OCI-LY3 (cell line): Measurements from ENCODE around the gene NOC4L.

Experiments used
- H2AFZ ChIP-seq: fragments of 200-600, 300-600 bp; shearing (Covaris generic); 2 replicates; pipeline ENCODE4 v1.6.0; 2014; ENCODE audit warnings: antibody characterized with exemption, low read depth, low read length
- H3K27ac ChIP-seq: fragments of 200-600, 300-600 bp; sonication (generic); 2 replicates; pipeline ENCODE4 v1.5.1; 2014; ENCODE audit warnings: mild to moderate bottlenecking, low read length, moderate library complexity, mixed read lengths
- H3K27me3 ChIP-seq: fragments of 200-600, 300-600 bp; sonication (generic); 2 replicates; pipeline ENCODE4 v1.6.1; 2014; ENCODE audit warnings: low read depth, low read length, mixed read lengths
- H3K36me3 ChIP-seq: fragments of 200-600, 300-600 bp; sonication (generic); replicated peaks from 2 replicates; pipeline ENCODE3; 2014; ENCODE audit warnings: low read depth, low read length, mixed read lengths
- H3K4me1 ChIP-seq: fragments of 300-600, 200-600 bp; sonication (generic); 2 replicates; pipeline ENCODE4 v1.6.1; 2014; ENCODE audit warnings: low read length, mixed read lengths
- H3K4me2 ChIP-seq: fragments of 200-600, 300-600 bp; sonication (generic); 2 replicates; pipeline ENCODE4 v1.6.1; 2014; ENCODE audit warnings: low read length, mixed read lengths
- H3K4me3 ChIP-seq: fragments of 300-600, 200-600 bp; sonication (generic); 2 replicates; pipeline ENCODE4 v1.5.1; 2014; ENCODE audit warnings: antibody characterized with exemption, mild to moderate bottlenecking, low read length, moderate library complexity
- H3K79me2 ChIP-seq: fragments of 300-600, 200-600 bp; shearing (Covaris generic); 2 replicates; pipeline ENCODE4 v1.6.1; 2014; ENCODE audit warnings: mild to moderate bottlenecking, low read length, mixed read lengths
- H3K9ac ChIP-seq: fragments of 300-600, 200-600 bp; shearing (Covaris generic); 2 replicates; pipeline ENCODE4 v1.6.0; 2014; ENCODE audit warnings: mild to moderate bottlenecking, low read length, moderate library complexity
- H3K9me3 ChIP-seq: fragments of 200-600, 300-600 bp; shearing (Covaris generic); 2 replicates; pipeline ENCODE4 v1.6.1; 2014; ENCODE audit warnings: low read length, mixed read lengths; ENCODE audit not compliant: insufficient read depth
- H4K20me1 ChIP-seq: fragments of 200-600, 300-600 bp; sonication (generic); 2 replicates; pipeline ENCODE4 v1.6.1; 2016; ENCODE audit warnings: low read length, mixed read lengths; ENCODE audit not compliant: insufficient read depth
- EZH2phosphoT487 ChIP-seq: fragments of 200-600 bp; shearing (Covaris generic); IDR thresholded peaks from 2 replicates; pipeline ENCODE4 v1.6.1; 2018; ENCODE audit warnings: antibody characterized with exemption, mixed run types, low read depth
- TF ChIP-seq, protein P1 (sequence below): fragments of 200-600, 300-600 bp; sonication (generic); IDR thresholded peaks from 2 replicates; pipeline ENCODE4 v1.5.1; 2014; ENCODE audit warnings: antibody characterized with exemption, low read length, low read depth

Gene NOC4L

DNA sequence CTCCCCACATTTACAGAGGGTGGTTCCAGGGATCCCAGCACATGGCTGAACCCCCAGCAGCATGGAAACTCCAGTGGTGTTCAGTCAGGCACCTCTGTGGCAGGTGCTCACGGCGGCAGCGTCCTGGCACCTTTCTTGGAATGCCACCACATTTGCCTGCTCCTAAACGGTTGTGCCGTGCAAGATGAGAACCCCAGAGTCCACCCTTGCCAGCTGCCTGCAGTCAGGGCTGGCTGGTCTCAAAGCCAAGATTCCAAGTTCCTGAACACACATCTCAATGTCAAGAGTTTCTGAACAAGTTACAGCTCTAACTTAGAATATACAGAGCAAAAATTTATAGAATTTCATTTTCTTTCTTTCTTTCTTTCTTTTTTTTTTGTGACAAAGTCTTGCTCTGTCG is 38.8 kb upstream of the NOC4L start:
- H3K27ac ChIP-seq: no peak overlapping the region
- TF ChIP-seq, protein P1, sequence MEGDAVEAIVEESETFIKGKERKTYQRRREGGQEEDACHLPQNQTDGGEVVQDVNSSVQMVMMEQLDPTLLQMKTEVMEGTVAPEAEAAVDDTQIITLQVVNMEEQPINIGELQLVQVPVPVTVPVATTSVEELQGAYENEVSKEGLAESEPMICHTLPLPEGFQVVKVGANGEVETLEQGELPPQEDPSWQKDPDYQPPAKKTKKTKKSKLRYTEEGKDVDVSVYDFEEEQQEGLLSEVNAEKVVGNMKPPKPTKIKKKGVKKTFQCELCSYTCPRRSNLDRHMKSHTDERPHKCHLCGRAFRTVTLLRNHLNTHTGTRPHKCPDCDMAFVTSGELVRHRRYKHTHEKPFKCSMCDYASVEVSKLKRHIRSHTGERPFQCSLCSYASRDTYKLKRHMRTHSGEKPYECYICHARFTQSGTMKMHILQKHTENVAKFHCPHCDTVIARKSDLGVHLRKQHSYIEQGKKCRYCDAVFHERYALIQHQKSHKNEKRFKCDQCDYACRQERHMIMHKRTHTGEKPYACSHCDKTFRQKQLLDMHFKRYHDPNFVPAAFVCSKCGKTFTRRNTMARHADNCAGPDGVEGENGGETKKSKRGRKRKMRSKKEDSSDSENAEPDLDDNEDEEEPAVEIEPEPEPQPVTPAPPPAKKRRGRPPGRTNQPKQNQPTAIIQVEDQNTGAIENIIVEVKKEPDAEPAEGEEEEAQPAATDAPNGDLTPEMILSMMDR: no peak
- TF ChIP-seq EZH2phosphoT487: no peak
- H3K27me3 ChIP-seq: no peaks in the 10 kb centered on the region
- H3K79me2 ChIP-seq: 0 out of 2 replicates have a peak, but pooled peaks cover 2% of the 10 kb centered on the region
- H3K36me3 ChIP-seq: peaks cover 14% of the 10 kb centered on the region
- no peak overlapping the region for H3K4me3 ChIP-seq
- no peak overlapping the region for H3K4me2 ChIP-seq
- no peak overlapping the region for H3K9ac ChIP-seq
- no peaks in the 10 kb centered on the region for H4K20me1 ChIP-seq
- no peaks in the 10 kb centered on the region for H3K9me3 ChIP-seq
- H3K4me1 ChIP-seq: no peaks in the 10 kb centered on the region
- H2AFZ ChIP-seq: no peak overlapping the region

DNA sequence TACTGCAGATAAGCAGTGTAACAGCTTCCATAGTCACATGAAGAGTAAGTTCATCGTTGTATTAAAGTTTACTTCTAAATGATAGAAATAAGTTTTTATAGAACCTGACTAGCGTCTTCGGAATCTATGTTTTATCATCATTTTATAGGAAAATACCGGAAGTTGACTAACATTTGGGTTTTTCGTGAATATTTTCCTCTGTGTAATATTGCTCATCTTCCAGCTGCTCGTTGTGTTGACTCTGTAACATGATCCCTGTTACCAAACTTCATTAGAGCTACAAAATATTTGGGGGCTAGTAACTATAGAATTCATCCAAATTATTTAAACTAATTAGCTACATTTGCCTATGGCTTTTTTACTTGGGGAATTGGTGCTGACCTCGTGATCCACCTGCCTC is 37.3 kb upstream of the NOC4L start:
- Histone ChIP-seq H3K9ac (no peak overlapping the region), H3K4me3 (no peak overlapping the region), H3K36me3 (peaks cover 15% of the 10 kb centered on the region), H3K4me2 (no peak overlapping the region), H3K4me1 (no peaks in the 10 kb centered on the region), H2AFZ (no peak overlapping the region), H3K27ac (no peak overlapping the region), H3K9me3 (no peaks in the 10 kb centered on the region), H4K20me1 (no peaks in the 10 kb centered on the region), H3K79me2 (0 out of 2 replicates have a peak, but pooled peaks cover 2% of the 10 kb centered on the region), H3K27me3 (no peaks in the 10 kb centered on the region)
- TF ChIP-seq, protein P1: no peak
- TF ChIP-seq EZH2phosphoT487: no peak

DNA sequence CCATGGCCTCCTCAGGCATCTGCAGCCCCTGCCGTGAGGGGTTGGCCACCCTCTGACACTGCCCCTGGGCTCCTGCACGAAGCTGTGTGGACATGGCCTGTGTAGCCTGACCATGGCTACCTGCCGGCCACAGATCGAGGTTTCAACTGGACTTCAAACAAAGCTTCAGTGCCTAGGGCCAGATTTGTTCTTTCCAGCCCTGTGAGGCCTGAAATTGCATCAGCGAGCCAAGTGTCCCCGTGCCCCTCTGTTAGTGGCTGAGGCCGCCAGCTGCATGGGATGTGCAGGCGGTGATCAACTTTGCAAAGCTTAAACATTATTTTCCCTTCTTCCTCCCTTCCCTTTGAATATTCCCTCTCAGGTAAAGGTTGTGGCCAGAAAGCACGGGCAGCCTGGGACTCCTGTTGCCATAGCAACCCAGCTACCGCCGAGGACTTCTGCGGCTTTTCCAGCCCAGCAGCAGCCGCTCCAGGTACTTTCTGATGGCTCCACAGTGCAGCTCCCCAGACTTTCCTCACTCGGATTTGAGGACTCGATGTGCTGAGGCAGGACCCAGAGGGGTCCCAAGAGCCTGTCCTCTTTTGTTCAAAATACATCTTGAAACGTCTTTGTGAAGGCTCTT is 35.9 kb upstream of the NOC4L start:
- Histone ChIP-seq H3K4me2 (no peak overlapping the region), H3K9ac (no peak overlapping the region), H3K27me3 (no peaks in the 10 kb centered on the region), H3K27ac (no peak overlapping the region), H3K9me3 (no peaks in the 10 kb centered on the region), H4K20me1 (no peaks in the 10 kb centered on the region), H3K79me2 (0 out of 2 replicates have a peak, but pooled peaks cover 2% of the 10 kb centered on the region), H3K4me3 (no peak overlapping the region), H3K4me1 (no peaks in the 10 kb centered on the region), H3K36me3 (peaks cover 12% of the 10 kb centered on the region), H2AFZ (no peak overlapping the region)
- TF ChIP-seq, protein P1: no peak
- no peak for TF ChIP-seq EZH2phosphoT487

DNA sequence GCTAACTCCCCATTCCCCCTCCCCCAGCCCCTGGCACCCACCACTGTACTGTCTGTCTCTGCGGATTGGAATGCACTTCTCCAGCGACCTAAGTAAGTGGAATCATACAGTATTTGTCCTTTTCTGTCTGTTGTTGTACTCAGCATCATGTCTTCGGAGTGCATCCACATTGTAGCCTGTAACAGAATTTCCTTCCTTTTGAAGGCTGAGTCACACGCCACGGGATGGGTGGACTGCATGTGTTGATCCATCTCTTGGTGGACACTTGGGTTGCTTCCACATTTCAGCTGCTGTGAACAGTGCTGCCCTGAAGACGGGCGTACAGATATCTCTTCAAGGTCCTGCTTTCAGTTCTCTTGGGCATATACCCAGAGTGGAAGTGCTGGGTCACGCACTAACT is 34.5 kb upstream of the NOC4L start:
- TF ChIP-seq, protein P1: no peak
- TF ChIP-seq EZH2phosphoT487: no peak
- Histone ChIP-seq H3K4me3 (no peak overlapping the region), H3K36me3 (peaks cover 15% of the 10 kb centered on the region), H3K9me3 (no peaks in the 10 kb centered on the region), H3K4me1 (no peaks in the 10 kb centered on the region), H3K27me3 (no peaks in the 10 kb centered on the region), H3K79me2 (0 out of 2 replicates have a peak, but pooled peaks cover 2% of the 10 kb centered on the region), H3K4me2 (no peak overlapping the region), H4K20me1 (no peaks in the 10 kb centered on the region), H2AFZ (no peak overlapping the region), H3K9ac (no peak overlapping the region), H3K27ac (no peak overlapping the region)
